Measurements from ENCODE around the gene ZBTB25.

Gene ZBTB25

DNA sequence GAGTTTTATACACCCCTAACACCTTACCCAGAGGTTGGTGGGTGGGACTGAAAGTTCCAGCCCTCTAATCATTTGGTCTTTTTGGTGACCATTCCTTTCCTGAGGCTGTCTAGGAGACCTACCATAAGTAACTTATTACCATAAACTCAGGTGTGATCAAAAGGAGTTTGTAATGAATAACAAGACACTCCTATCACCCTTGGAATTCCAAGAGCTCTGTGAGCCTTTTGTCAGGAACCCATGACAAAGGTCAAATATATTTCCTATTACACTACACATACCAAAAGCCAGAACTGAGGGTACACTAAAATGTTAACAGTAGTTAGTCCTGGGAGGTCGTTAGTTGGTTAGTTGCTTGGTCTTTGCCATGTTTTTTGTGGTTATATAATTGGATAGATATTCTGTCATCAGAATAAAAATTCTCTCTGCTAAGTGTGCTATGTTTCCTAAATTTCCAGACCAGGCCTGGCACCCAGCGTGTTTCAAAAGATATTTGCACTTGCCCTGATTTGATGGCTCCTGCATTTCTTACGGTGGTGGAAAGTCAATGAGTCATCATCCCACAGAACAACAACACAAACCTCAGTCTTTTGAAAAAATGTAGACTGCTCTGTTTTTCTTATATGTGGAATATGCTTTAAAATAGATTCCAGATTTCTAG lies 65.3 kb downstream of the ZBTB25 start:
- TF ChIP-seq, protein P1, sequence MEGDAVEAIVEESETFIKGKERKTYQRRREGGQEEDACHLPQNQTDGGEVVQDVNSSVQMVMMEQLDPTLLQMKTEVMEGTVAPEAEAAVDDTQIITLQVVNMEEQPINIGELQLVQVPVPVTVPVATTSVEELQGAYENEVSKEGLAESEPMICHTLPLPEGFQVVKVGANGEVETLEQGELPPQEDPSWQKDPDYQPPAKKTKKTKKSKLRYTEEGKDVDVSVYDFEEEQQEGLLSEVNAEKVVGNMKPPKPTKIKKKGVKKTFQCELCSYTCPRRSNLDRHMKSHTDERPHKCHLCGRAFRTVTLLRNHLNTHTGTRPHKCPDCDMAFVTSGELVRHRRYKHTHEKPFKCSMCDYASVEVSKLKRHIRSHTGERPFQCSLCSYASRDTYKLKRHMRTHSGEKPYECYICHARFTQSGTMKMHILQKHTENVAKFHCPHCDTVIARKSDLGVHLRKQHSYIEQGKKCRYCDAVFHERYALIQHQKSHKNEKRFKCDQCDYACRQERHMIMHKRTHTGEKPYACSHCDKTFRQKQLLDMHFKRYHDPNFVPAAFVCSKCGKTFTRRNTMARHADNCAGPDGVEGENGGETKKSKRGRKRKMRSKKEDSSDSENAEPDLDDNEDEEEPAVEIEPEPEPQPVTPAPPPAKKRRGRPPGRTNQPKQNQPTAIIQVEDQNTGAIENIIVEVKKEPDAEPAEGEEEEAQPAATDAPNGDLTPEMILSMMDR (IDR thresholded peaks at IDR 0.05; ENCODE audit: extremely low read depth, missing control alignments): no peak
- DNase-seq (ENCODE audit: low spot score): no peak

DNA sequence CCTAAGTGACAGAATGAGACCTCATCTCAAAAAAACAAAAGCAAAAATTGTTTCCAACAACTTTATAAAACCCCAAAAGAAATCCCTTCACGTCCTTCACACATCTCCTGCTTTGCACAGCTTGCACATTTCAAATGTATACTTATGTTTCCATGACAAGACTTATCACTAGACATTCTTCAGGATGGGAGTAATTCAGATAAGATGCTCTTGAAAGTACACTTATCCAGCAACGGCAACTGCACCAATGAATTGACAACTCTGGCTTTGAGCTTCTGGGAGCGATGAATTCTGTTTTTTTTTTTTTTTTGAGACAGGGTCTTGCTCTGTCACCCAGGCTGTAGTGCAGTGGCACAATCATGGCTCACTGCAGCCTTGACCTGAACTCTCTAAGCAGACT lies 69.1 kb downstream of the ZBTB25 start:
- no peak for DNase-seq (ENCODE audit: low spot score)
- TF ChIP-seq, protein P1 (IDR thresholded peaks at IDR 0.05; ENCODE audit: extremely low read depth, missing control alignments): no peak

DNA sequence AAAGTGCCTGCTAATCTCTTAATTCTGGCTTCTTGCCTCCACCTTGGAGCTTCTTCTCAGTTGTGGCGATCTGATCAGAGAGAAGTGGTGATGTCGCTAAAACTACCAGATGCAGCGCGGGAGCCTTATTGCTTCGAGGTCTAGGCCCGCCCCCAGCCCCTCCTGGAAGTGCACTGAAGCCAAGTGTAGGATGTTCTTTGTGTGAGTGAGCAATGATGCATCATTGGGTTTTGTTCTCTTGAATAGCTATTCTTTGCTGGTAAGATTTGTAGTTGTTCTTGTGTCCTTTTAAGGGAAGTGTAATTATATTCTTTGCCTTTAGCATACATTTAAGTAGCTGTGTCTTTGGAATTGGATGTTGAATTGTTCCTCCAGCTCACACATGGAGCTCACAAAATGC lies 79.7 kb downstream of the ZBTB25 start:
- no peak for DNase-seq (ENCODE audit: low spot score)
- TF ChIP-seq, protein P1 (IDR thresholded peaks at IDR 0.05; ENCODE audit: extremely low read depth, missing control alignments): no peak

GRCh38 chr14:64422756-64423155 lies 80.9 kb downstream of the ZBTB25 start:
- DNase-seq (ENCODE audit: low spot score): no peak
- TF ChIP-seq, protein P1 (IDR thresholded peaks at IDR 0.05; ENCODE audit: extremely low read depth, missing control alignments): no peak

DNA sequence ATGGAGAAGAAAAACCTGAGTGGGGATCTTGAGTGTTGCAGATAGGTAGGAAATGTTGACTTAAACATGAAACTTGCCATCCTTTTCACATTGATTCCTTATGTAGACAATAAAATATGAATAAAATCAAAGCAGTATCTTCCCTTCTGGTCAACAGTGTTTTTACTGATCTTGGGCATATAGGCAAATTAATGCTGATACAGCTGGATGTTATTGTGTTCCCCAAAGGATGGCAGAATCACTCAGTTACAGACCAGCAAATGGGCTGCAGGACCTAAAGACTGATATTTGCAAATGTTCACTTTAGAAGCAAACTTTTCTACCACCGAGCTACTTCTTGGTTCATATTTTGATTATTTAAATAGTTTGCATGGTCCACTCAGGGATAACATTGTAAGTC lies 81.6 kb downstream of the ZBTB25 start:
- no peak for DNase-seq (ENCODE audit: low spot score)
- TF ChIP-seq, protein P1 (IDR thresholded peaks at IDR 0.05; ENCODE audit: extremely low read depth, missing control alignments): no peak

- no peak for DNase-seq (ENCODE audit: low spot score)
- TF ChIP-seq, protein P1 (IDR thresholded peaks at IDR 0.05; ENCODE audit: extremely low read depth, missing control alignments): no peak
These were observed 82.5 kb downstream of the ZBTB25 start for GRCh38 chr14:64421166-64421565.

- TF ChIP-seq, protein P1 (IDR thresholded peaks at IDR 0.05; ENCODE audit: extremely low read depth, missing control alignments): no peak
- no peak for DNase-seq (ENCODE audit: low spot score)
These were observed 84.6 kb downstream of the ZBTB25 start for GRCh38 chr14:64419003-64419402.
